ACC112 (cell line): Measurements from ENCODE around the gene ATM.
"Not testable (repeated sequence)": the region's sequence is repeated elsewhere in the genome, so short reads cannot be mapped to it uniquely, and the experiment has no call there.

Source experiments
- H2AFZ ChIP-seq: fragments of 200-600 bp; sonication (generic); one replicate; pipeline ENCODE4 v1.6.0; 2017; ENCODE audit warnings: antibody characterized with exemption, low read length; ENCODE audit not compliant: unreplicated experiment
- H3K27ac ChIP-seq: fragments of 200-600 bp; sonication (generic); 2 replicates; pipeline ENCODE4 v1.5.1; 2014; ENCODE audit warnings: low read depth, mild to moderate bottlenecking, antibody characterized with exemption, low read length, moderate library complexity
- H3K27me3 ChIP-seq: fragments of 200-600 bp; sonication (generic); 2 replicates; pipeline ENCODE4 v1.6.1; 2014; ENCODE audit warnings: mild to moderate bottlenecking, antibody characterized with exemption, low read length, moderate library complexity, mixed read lengths; ENCODE audit not compliant: insufficient read depth
- H3K36me3 ChIP-seq: fragments of 200-600 bp; sonication (generic); 2 replicates; pipeline ENCODE4 v1.6.1; 2016; ENCODE audit warnings: mild to moderate bottlenecking, antibody characterized with exemption, low read length, moderate library complexity, mixed read lengths; ENCODE audit not compliant: insufficient read depth
- H3K4me1 ChIP-seq: fragments of 200-600 bp; sonication (generic); one replicate; pipeline ENCODE4 v1.6.1; 2016; ENCODE audit warnings: low read length, mixed read lengths; ENCODE audit not compliant: insufficient read depth, unreplicated experiment, control insufficient read depth
- H3K4me3 ChIP-seq: fragments of 200-600 bp; sonication (generic); 2 replicates; pipeline ENCODE4 v1.5.1; 2014; ENCODE audit warnings: mild to moderate bottlenecking, low read depth, low read length
- H3K79me2 ChIP-seq: fragments of 200-600 bp; sonication (generic); one replicate; pipeline ENCODE4 v1.6.0; 2016; ENCODE audit warnings: low read length; ENCODE audit not compliant: control insufficient read depth, unreplicated experiment, insufficient read depth

The ATM gene

DNA sequence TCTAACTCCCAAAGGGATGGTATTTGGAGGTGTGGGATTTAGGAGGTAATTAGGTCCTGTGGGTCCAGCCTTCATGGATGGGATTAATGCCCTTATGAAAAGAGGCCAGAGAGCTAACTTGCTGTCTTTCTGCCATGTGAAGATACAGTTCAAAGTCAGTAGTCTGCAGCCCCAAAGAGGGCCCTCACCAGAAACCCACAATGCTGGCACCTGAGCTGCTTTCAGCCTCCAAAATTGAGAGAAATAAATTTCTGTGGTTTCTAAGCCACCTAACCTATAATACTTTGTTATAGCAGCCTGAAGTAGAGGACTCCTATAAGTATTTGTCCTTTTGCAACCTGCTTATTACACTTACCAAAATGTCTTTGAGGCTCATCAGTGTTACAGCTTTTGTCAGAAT lies 16.2 kb downstream of the ATM start:
- Histone ChIP-seq H3K27ac (no peak overlapping the region), H3K36me3 (peaks cover 23% of the 10 kb centered on the region), H2AFZ (no peak overlapping the region), H3K4me3 (no peak overlapping the region), H3K79me2 (no peaks in the 10 kb centered on the region), H3K27me3 (no peaks in the 10 kb centered on the region), H3K4me1 (peaks cover 12% of the 10 kb centered on the region)

DNA sequence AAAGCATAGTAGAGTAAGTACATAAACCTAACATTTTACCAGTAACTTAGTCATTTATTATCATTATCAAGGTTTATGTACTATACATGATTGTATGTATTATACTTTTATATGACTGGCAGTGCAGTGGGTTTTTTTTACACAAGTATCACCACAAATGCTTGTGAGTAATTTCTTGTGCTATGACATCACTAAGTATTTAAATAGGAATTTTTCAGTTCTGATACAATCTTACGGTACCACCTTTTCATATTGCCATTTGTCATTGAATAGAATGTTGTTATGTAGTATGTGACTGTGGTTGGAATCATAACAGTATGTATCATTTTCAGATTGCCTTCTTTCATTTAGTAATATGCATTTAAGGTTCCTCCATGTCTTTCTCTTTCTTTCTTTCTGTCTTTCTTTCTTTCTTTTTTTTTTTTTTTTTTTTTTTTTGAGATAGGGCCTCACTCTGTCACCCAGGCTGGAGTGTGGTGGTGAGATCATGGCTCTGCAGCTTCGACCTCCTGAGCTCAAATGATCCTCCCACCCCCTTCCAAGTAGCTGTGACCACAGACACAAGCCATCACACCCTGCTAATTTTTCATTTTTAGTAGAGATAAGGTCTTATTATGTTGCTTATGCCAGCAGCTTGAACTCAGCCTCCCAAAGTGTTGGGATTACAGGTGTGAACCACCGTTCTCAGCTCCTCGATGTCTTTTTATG lies 18.6 kb downstream of the ATM start:
- Histone ChIP-seq H3K79me2 (no peaks in the 10 kb centered on the region), H3K27ac (no peak overlapping the region), H3K27me3 (no peaks in the 10 kb centered on the region), H3K4me3 (no peak overlapping the region), H3K36me3 (peaks cover 26% of the 10 kb centered on the region), H2AFZ (no peak overlapping the region), H3K4me1 (peaks cover 4% of the 10 kb centered on the region)

DNA sequence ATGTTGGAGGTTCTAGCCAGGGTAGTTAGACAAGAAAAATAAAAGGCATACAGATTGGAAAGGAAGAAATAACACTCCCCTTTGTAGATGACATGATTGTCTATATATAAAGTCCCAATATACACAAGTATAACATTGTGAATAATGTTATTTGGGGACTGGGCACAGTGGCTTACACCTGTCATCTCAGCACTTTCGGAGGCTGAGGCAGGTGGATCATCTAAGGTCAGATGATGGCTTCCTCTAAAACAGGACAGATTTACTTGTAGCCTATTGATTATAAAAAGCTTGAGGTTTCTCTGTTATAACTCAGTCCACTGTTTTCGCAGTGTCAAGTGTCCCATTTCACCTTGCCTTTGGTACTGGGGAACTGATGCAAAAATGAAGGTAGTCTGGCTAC lies 19.6 kb downstream of the ATM start:
- H3K27ac ChIP-seq: no peak overlapping the region
- no peak overlapping the region for H2AFZ ChIP-seq
- H3K4me3 ChIP-seq: no peak overlapping the region
- H3K79me2 ChIP-seq: no peaks in the 10 kb centered on the region
- H3K36me3 ChIP-seq: peaks cover 32% of the 10 kb centered on the region
- no peaks in the 10 kb centered on the region for H3K4me1 ChIP-seq
- H3K27me3 ChIP-seq: no peaks in the 10 kb centered on the region

DNA sequence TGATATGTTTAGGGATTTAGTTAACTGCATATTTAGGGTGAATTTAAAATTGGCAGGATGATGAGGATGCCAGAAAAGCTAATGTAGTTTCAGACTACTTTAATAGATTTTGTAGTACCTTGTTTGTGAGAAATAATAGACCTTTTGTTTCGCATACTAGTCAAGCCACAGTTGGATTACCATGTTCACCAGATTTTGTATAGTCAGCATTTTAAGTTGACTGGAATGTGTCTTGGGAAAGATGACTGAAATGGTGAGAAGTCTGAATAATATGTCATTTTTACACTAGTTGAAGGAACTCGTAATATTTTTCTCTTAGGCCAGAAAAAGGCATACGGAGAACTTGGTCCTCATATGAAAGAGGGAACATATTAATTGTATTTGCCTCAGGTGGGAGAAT lies 23.4 kb downstream of the ATM start:
- Histone ChIP-seq H3K4me1 (no peaks in the 10 kb centered on the region), H3K27ac (no peak overlapping the region), H3K4me3 (no peak overlapping the region), H3K36me3 (peaks cover 33% of the 10 kb centered on the region), H3K79me2 (no peaks in the 10 kb centered on the region), H3K27me3 (no peaks in the 10 kb centered on the region), H2AFZ (no peak overlapping the region)

DNA sequence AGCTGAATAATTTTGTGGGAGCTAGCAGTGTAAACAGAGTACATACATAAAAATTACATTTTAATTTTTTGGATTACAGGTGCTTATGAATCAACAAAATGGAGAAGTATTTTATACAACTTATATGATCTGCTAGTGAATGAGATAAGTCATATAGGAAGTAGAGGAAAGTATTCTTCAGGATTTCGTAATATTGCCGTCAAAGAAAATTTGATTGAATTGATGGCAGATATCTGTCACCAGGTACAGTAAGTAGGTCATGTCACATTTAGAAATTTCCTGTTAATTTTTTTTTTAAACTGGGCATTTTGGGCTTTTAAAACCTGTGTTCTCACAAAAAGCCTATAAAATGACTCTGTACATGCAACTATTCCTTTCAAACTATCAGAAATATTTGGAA lies 24.0 kb downstream of the ATM start:
- Histone ChIP-seq H3K27me3 (no peaks in the 10 kb centered on the region), H3K4me1 (no peaks in the 10 kb centered on the region), H3K4me3 (no peak overlapping the region), H3K27ac (no peak overlapping the region), H2AFZ (no peak overlapping the region), H3K36me3 (peaks cover 37% of the 10 kb centered on the region), H3K79me2 (no peaks in the 10 kb centered on the region)

DNA sequence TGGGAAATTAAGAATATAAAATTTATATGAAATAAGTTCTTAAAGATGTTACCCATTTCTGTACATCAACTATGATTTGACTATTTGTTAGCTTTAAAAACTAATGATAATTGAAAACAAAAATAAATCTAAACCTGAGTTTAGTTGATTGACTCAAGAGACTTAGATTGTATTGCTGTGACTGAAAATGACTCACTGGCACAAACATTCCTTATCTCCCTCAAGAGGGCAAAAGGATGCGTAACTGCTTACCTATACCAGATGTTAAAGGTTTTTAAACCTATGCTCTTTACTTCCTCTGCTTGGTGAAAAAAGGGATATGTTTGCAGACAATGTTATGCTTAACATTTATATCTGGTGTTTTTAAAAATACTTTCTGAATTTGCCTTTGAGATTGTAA lies 30.3 kb downstream of the ATM start:
- Histone ChIP-seq H3K36me3 (peaks cover 44% of the 10 kb centered on the region), H3K79me2 (no peaks in the 10 kb centered on the region), H2AFZ (no peak overlapping the region), H3K4me1 (peaks cover 6% of the 10 kb centered on the region), H3K4me3 (no peak overlapping the region), H3K27ac (no peak overlapping the region), H3K27me3 (no peaks in the 10 kb centered on the region)

DNA sequence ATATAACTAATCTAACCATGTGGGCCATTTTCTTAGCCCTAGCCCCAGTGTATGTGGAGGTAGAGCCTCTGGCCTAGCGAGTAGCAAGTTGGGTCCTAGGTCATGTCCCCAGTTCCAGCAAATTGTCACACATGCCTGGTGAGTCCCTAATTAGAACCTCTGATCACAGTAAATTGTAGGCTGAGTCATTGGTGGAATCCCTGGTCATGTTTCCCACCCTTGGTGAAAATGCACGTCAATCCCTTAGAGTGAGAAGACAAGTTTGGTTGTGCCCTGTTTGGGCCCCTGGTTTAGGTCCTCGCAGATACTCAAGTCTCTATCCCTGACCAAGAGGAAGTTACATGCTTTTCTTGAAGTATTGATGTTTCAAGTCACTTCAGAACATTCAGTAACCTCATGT lies 46.7 kb downstream of the ATM start:
- peaks cover 45% of the 10 kb centered on the region for H3K36me3 ChIP-seq
- H3K79me2 ChIP-seq: no peaks in the 10 kb centered on the region
- no peaks in the 10 kb centered on the region for H3K27me3 ChIP-seq
- no peaks in the 10 kb centered on the region for H3K4me1 ChIP-seq
- H3K27ac ChIP-seq: no peak overlapping the region
- H3K4me3 ChIP-seq: no peak overlapping the region
- H2AFZ ChIP-seq: no peak overlapping the region

DNA sequence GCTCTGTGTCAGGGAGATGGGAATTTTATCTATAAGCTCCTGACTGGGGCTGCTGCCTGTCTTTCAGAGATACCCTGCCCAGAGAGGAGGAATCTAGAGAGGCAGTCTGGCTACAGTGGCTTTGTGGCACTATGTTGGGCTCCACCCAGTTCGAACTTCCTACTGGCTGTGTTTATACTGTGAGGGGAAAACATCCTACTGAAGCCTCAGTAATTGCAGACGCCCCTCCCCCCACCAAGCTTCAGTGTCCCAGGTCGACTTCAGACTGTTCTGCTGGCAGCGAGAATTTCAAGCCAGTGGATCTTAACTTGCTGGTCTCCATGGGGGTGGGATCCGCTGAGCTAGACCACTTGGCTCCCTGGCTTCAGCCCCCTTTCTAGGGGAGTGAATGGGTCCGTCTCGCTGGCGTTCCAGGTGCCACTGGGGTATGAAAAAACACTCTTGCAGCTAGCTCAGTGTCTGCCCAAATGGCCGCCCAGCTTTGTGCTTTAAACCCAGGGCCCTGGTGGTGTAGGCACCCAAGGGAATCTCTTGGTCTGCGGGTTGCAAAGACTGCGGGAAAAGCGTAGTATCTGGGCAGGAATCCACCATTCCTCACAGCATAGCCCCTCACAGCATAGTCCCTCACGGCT lies 54.2 kb downstream of the ATM start:
- H2AFZ ChIP-seq, H3K79me2 ChIP-seq, H3K4me1 ChIP-seq, H3K27me3 ChIP-seq, H3K27ac ChIP-seq, H3K4me3 ChIP-seq: not testable (repeated sequence)
- peaks cover 26% of the 10 kb centered on the region for H3K36me3 ChIP-seq

DNA sequence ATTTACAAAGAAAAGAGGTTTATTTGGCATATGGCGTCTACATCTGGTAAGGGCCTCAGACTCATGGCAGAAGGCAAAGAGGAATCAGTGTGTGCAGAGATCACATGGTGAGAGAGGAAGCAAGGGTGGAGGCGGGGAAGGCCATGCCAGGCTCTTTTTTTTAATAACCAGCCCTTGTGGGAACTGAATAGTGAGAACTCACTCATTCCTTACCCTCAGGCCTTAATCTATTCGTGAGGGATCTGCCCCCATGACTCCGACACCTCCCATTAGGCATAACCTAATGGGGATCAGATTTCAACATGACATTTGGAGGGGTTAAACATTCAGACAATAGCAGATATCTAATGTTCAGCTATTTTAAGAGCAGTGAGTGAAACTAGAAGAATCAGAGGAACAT lies 55.7 kb downstream of the ATM start:
- Histone ChIP-seq H3K4me3 (no peak overlapping the region), H3K36me3 (peaks cover 21% of the 10 kb centered on the region), H3K79me2 (no peaks in the 10 kb centered on the region), H3K27me3 (no peaks in the 10 kb centered on the region), H3K27ac (no peak overlapping the region), H2AFZ (no peak overlapping the region), H3K4me1 (no peaks in the 10 kb centered on the region)

DNA sequence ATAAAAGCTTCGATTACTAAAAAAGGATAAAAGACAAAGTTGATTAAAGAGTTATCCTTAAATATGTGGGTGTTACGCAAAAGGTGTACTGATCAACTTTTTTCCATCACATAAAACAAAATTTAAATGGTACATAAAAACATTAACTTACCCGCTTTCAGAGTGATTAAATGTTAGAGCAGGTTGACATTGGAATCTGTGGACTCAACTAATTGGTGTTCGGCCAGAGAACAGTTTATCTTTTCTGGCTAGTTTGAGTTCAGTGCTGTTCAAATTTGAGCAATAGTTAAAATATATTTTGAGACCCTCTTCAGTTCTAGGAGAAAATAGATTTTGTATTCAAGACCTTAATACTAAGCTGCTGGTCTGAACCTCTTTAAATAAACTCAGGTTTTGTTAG lies 56.1 kb downstream of the ATM start:
- H2AFZ ChIP-seq: no peak overlapping the region
- no peak overlapping the region for H3K4me3 ChIP-seq
- H3K4me1 ChIP-seq: no peaks in the 10 kb centered on the region
- no peaks in the 10 kb centered on the region for H3K27me3 ChIP-seq
- peaks cover 22% of the 10 kb centered on the region for H3K36me3 ChIP-seq
- H3K27ac ChIP-seq: no peak overlapping the region
- no peaks in the 10 kb centered on the region for H3K79me2 ChIP-seq

DNA sequence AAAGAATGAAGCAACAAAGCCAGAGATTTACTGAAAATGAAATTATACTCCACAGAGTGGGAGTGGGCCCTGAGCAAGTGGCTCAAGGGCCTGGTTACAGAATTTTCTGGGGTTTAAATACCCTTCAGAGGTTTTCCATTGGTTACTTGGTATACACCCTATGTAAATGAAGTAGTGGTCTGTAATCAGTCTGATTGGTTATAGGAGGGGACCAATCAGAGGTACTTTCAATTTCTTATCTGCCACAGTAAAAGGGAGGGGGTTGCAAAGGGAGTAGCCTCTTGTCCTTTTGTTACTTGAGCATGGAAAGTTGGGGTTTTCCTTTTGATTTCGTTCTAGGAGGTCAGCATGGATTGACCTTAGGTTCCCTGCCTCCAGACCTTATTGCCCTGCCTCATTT lies 63.5 kb downstream of the ATM start:
- no peaks in the 10 kb centered on the region for H3K27me3 ChIP-seq
- H3K4me3 ChIP-seq: no peak overlapping the region
- H2AFZ ChIP-seq: no peak overlapping the region
- H3K27ac ChIP-seq: no peak overlapping the region
- H3K4me1 ChIP-seq: no peaks in the 10 kb centered on the region
- no peaks in the 10 kb centered on the region for H3K79me2 ChIP-seq
- peaks cover 27% of the 10 kb centered on the region for H3K36me3 ChIP-seq
